Activated T-helper 1 cell treated with anti-CD3 and anti-CD28 coated beads, Interleukin-12 subunit alpha, Interleukin-12 subunit beta, Interleukin-2, Interleukin-4 antibody, amounts not matched to agents 30 ng/mL and 10 ng/mL and 1 ng/mL, durations not matched to agents 14 hours and 24 hours and 36 hours (primary cell): ENCODE data around the gene ADAP1. TPM values are rescaled to one million over a fixed set of nuclear protein-coding genes. Genes with fewer than 3 reads are reported as not detected.

Source experiments
- DNase-seq: peaks from one replicate; pipeline ENCODE4 v3.0.0; 2021; ENCODE audit warnings: low spot score
- H3K27ac Mint-ChIP-seq: one replicate; pipeline ENCODE4 v1.8.0; 2021; ENCODE audit warnings: mild to moderate bottlenecking, mixed read lengths
- H3K27me3 Mint-ChIP-seq: one replicate; pipeline ENCODE4 v1.8.0; 2022; ENCODE audit warnings: mild to moderate bottlenecking, moderate library complexity, mixed read lengths; ENCODE audit not compliant: insufficient read depth
- H3K36me3 Mint-ChIP-seq: one replicate; pipeline ENCODE4 v1.8.0; 2021; ENCODE audit warnings: low read depth, mixed read lengths
- H3K4me1 Mint-ChIP-seq: one replicate; pipeline ENCODE4 v1.8.0; 2021; ENCODE audit warnings: low read depth, mixed read lengths
- H3K4me3 Mint-ChIP-seq: one replicate; pipeline ENCODE4 v1.8.0; 2021; ENCODE audit warnings: mild to moderate bottlenecking, moderate library complexity, mixed read lengths
- H3K9me3 Mint-ChIP-seq: one replicate; pipeline ENCODE4 v1.8.0; 2021; ENCODE audit warnings: mixed read lengths
- intact Hi-C: fragments of 100-400 bp; cut with micrococcal nuclease; formaldehyde crosslinking; loops from one replicate; pipeline ENCODE4 v1.15.1; 2024
- total RNA-seq: library from RNA; stranded (reverse); gene quantifications from 2 replicates; pipeline ENCODE4 v1.2.3, GENCODE V29; 2022

ADAP1 gene
- total RNA-seq, 1 donor from 2014 or later = 80.9 TPM

- no peak for DNase-seq
- intact Hi-C loops = no loop called here
- Mint-ChIP-seq H3K9me3 (no peaks in the 10 kb centered on the region), H3K27me3 (no peaks in the 10 kb centered on the region), H3K4me1 (no peaks in the 10 kb centered on the region), H3K27ac (no peak overlapping the region), H3K36me3 (peaks cover 19% of the 10 kb centered on the region), H3K4me3 (no peak overlapping the region)
Observed at GRCh38 chr7:885893-886625, 68.4 kb downstream of the ADAP1 start.

GRCh38 chr7:885261-885892 lies 69.1 kb downstream of the ADAP1 start:
- H3K9me3 Mint-ChIP-seq = no peaks in the 10 kb centered on the region

GRCh38 chr7:884191-885003 lies 70.1 kb downstream of the ADAP1 start:
- peaks cover 11% of the 10 kb centered on the region for H3K36me3 Mint-ChIP-seq
- no peak overlapping the region for H3K27ac Mint-ChIP-seq
- DNase-seq = no peak
- no peak overlapping the region for H3K4me3 Mint-ChIP-seq
- no peaks in the 10 kb centered on the region for H3K27me3 Mint-ChIP-seq
- no peaks in the 10 kb centered on the region for H3K9me3 Mint-ChIP-seq
- no peaks in the 10 kb centered on the region for H3K4me1 Mint-ChIP-seq
- intact Hi-C loops = no loop called here

More at GRCh38 chr7:885261-885892, 69.1 kb downstream of the ADAP1 start:
- Mint-ChIP-seq H3K27me3 (no peaks in the 10 kb centered on the region), H3K27ac (no peak overlapping the region), H3K4me3 (no peak overlapping the region), H3K4me1 (no peaks in the 10 kb centered on the region), H3K36me3 (peaks cover 12% of the 10 kb centered on the region)
- no peak for DNase-seq
- intact Hi-C loops = no loop called here

GRCh38 chr7:883055-884021 lies 71.1 kb downstream of the ADAP1 start:
- peaks cover under 1% of the 10 kb centered on the region for H3K4me1 Mint-ChIP-seq
- intact Hi-C loops = no loop called here
- no peak overlapping the region for H3K4me3 Mint-ChIP-seq
- no peaks in the 10 kb centered on the region for H3K9me3 Mint-ChIP-seq
- no peaks in the 10 kb centered on the region for H3K27me3 Mint-ChIP-seq
- no peak for DNase-seq
- no peak overlapping the region for H3K27ac Mint-ChIP-seq
- peaks cover 9% of the 10 kb centered on the region for H3K36me3 Mint-ChIP-seq

- H3K36me3 Mint-ChIP-seq = peaks cover 7% of the 10 kb centered on the region
- no peak for DNase-seq
- no peak overlapping the region for H3K4me3 Mint-ChIP-seq
- peaks cover 5% of the 10 kb centered on the region for H3K4me1 Mint-ChIP-seq
- H3K27me3 Mint-ChIP-seq = no peaks in the 10 kb centered on the region
- intact Hi-C loops = no loop called here
- no peaks in the 10 kb centered on the region for H3K9me3 Mint-ChIP-seq
- H3K27ac Mint-ChIP-seq = no peak overlapping the region
Observed at GRCh38 chr7:882336-883035, 72.0 kb downstream of the ADAP1 start.

- Mint-ChIP-seq H3K27ac (peak overlapping the region; percentile 44), H3K4me3 (no peak overlapping the region), H3K27me3 (no peaks in the 10 kb centered on the region), H3K36me3 (peaks cover 7% of the 10 kb centered on the region), H3K4me1 (peaks cover 5% of the 10 kb centered on the region), H3K9me3 (no peaks in the 10 kb centered on the region)
- no peak for DNase-seq
- intact Hi-C loops = no loop called here
Observed at GRCh38 chr7:881441-882234, 72.8 kb downstream of the ADAP1 start.

GRCh38 chr7:880450-880849 lies 74.0 kb downstream of the ADAP1 start:
- Mint-ChIP-seq H3K27ac (no peak overlapping the region), H3K4me3 (no peak overlapping the region), H3K4me1 (peaks cover 5% of the 10 kb centered on the region), H3K27me3 (no peaks in the 10 kb centered on the region), H3K36me3 (peaks cover 7% of the 10 kb centered on the region), H3K9me3 (no peaks in the 10 kb centered on the region)
- DNase-seq = no peak
- intact Hi-C loops = no loop called here

- peaks cover 7% of the 10 kb centered on the region for H3K36me3 Mint-ChIP-seq
- H3K27ac Mint-ChIP-seq = no peak overlapping the region
- H3K4me1 Mint-ChIP-seq = peaks cover 5% of the 10 kb centered on the region
- H3K27me3 Mint-ChIP-seq = no peaks in the 10 kb centered on the region
- no peaks in the 10 kb centered on the region for H3K9me3 Mint-ChIP-seq
- H3K4me3 Mint-ChIP-seq = no peak overlapping the region
- intact Hi-C loops = loop anchor here (5.0 to 10.0 kb wide), 4 partner anchors 258 to 695 kb away; partner anchors contain the start of genes MICALL2 and PSMG3
- DNase-seq = no peak
Observed at GRCh38 chr7:879706-880105, 74.8 kb downstream of the ADAP1 start.

- Mint-ChIP-seq H3K27me3 (no peaks in the 10 kb centered on the region), H3K27ac (no peak overlapping the region), H3K9me3 (no peaks in the 10 kb centered on the region), H3K36me3 (peaks cover 7% of the 10 kb centered on the region), H3K4me1 (peaks cover 5% of the 10 kb centered on the region), H3K4me3 (peak overlapping the region; percentile 56)
- DNase-seq = no peak
- intact Hi-C loops = loop anchor here (5.0 to 10.0 kb wide), 4 partner anchors 258 to 696 kb away; partner anchors contain the start of genes MICALL2 and PSMG3
Observed at GRCh38 chr7:879093-879492, 75.4 kb downstream of the ADAP1 start.

GRCh38 chr7:877312-878232 lies 76.9 kb downstream of the ADAP1 start:
- Mint-ChIP-seq H3K9me3 (no peaks in the 10 kb centered on the region), H3K27me3 (no peaks in the 10 kb centered on the region), H3K4me1 (peaks cover 16% of the 10 kb centered on the region), H3K4me3 (peak overlapping the region; percentile 93), H3K27ac (peak overlapping the region; percentile 92), H3K36me3 (peaks cover 17% of the 10 kb centered on the region)
- DNase-seq = no peak
- intact Hi-C loops = loop anchor here (2.0 to 10.0 kb wide), 6 partner anchors 45 to 697 kb away; partner anchors contain the start of genes MICALL2 and PSMG3
